GM08714 (cell line): Measurements from ENCODE around the gene MEIKIN.

Source experiments
- H3K4me3 ChIP-seq: fragments of 200-500 bp; sonication (Bioruptor generic); 2 replicates; pipeline ENCODE4 v1.5.1; 2014; ENCODE audit warnings: mild to moderate bottlenecking, low read length, inconsistent platforms
- ZNF274 ChIP-seq: IDR thresholded peaks from 2 replicates; pipeline ENCODE4 v1.6.1; 2012; ENCODE audit warnings: mild to moderate bottlenecking, low read depth, low read length

Gene MEIKIN

DNA sequence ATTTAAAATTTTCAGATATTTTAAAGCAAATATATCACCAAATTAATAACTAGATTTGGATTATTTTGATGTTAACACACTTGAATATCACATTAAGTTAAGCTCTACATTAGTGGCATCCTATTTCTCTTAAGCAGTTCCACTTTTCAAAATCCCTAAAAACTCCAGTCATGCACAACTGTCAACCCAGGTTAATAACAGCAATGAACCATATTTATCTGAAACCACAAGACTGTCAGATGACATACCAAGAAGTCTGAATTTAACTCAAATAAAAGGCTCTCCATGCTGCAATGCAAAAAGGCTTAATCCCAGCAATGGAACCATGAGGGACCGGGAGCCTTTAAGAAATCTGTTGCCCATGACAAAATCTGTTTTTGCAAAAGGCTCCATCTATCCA, 176.1 kb downstream of the MEIKIN start:
- no peak overlapping the region for H3K4me3 ChIP-seq
- TF ChIP-seq ZNF274, result no peak

DNA sequence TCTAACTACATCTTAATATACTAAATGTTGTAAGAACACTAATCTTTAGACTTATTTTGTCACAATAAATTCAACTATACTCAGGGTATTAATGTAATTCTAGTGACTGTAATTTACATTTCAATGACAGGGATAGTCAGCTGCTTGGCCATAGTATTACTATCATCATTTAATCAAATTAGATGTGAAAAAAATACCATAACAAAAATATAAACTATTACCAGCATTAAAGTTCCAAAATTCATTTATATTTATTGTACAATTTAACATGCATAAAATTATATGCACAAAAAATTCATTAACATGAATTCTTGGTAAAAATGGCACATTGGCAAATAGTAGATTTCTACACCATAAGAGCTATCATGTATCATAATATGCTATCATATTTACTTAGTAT, 177.6 kb downstream of the MEIKIN start:
- no peak overlapping the region for H3K4me3 ChIP-seq
- TF ChIP-seq ZNF274, result no peak

DNA sequence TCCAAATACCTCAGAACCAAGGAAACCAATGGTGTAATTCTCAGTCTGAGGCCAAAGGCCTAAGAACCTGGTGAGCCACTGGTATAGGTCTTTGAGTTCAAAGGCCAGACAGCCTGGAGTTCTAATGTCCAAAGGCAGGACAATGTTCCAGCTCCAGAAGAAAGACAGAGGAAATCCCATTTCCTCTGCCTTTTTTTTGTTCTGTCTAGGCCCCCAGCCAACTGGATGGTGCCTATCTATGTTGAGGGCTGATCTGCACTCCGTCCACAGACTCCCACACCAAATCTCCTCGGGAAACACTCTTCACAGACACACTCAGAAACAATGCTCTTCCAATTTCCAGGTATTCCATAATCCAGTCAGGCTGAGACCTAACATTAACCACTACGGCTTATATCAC, 178.8 kb downstream of the MEIKIN start:
- H3K4me3 ChIP-seq, result no peak overlapping the region
- TF ChIP-seq ZNF274, result no peak

DNA sequence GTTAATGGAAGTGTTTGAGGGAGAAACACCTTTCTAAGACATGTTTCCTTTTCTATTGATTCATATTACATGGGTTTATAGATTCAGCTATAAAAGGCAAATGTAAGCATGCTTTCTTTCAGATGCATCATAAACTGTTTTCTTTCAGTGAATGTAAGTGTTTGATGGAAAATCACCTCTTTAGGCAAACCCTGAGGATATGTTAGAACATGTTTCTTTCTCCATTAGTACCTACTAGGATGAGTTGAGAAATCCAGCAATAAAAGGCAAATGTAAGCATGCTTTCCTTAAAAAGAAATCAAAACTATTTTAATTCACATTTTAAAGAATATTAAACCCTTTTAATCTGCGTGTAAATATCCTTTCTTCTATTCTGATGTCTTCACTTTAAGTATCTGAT, 180.2 kb downstream of the MEIKIN start:
- no peak overlapping the region for H3K4me3 ChIP-seq
- TF ChIP-seq ZNF274, result no peak

DNA sequence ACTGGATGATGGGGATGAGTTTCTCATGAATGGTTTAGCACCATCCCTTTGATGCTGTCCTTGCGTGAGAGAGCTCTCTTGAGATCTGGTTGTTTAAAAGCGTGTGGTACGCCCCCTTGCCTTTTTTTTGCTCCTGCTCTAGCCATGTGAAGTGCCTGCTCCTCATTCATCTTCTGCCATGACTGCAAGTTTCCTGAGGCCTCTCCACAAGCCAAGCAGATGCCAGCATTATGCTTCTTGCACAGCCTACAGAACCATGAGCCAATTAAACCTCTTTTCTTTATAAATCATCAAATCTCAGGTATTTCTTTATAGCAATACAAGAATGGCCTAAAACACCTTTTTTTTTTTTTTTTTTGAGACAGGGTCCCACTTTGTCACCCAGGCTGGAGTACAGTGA, 181.5 kb downstream of the MEIKIN start:
- TF ChIP-seq ZNF274, result no peak
- no peak overlapping the region for H3K4me3 ChIP-seq

DNA sequence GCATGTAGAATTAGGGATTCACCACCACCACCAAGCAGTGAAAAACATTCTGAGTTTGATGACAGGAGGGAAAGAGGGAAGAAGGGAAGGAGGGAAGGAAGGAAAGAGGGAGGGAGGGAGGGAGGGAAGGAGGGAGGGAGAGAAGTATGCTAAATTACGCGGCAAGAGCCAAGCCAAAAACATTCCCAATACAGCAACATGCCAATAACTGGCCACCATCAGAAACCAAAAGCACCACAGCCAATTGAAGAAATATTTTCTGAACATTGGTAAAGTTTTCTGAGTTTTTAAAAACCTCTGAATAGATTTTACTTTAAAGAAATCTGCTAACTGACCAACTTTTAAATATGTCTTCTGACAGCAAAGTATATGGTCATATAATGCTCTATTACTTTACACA, 184.7 kb downstream of the MEIKIN start:
- H3K4me3 ChIP-seq, result no peak overlapping the region
- TF ChIP-seq ZNF274, result no peak

DNA sequence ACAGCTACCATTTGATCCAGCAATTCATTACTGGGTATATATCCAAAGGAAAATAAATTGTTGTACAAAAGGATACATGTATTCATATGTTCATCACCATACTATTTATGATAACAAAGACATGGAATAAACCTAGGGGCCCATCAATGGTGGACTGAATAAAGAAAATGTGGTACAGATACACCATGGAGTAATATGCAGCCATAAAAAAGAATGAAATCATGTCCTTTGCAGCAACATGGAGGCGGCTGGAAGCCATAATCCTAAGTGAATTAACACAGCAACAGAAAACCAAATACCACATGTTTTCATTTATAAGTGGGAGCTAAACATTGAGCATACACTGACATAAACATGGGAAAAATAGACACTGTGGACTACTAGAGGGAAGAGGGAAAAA, 185.8 kb downstream of the MEIKIN start:
- no peak for TF ChIP-seq ZNF274
- H3K4me3 ChIP-seq, result no peak overlapping the region

DNA sequence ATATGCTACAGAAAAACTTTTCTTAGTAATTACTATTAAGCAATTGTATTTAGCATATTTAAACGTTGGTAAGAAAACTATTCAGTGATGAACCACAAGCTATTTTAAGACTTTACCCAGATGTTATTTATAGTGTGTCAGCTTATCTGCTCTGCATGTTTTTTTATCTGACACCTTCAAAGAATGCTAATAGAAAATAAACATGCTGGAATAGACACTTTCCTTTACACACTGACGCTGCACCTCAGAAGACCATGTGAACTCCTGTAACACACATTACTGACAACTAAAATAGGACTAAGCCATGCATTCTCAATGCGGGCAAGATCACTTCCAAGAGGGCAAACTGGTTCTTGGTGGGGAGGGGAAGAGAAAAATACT, 187.0 kb downstream of the MEIKIN start:
- no peak for TF ChIP-seq ZNF274
- H3K4me3 ChIP-seq, result no peak overlapping the region

DNA sequence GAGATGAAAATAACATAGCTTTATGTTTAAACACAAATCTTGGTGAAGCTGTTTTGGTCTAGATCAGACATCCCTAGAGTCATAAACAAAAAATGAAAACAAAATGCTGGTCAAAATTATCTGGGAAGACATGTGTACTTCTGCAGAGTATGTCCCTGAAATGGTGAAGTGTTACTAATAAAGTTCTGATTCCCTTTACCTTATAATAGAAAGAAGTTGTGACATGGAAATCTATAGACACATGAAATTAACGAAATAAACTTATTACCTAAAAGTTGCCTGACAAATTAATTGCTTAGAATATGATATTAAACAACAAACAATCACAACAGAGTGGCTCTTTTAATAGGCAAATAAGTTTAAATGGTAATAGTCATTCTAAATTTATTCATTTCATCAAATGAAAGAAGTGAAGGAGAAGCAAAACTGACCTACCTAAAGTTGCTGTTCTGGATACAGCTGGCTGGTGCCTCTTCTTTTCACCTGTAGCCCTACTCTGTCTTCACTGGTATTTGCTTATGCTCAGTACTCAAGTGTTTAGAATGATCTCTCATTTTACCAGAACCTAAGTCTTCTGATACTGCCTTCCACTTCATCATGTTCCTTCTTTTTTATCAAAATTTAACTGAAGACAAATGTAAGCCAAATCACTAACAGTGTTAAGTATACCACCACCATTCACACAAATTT, 187.5 kb downstream of the MEIKIN start:
- no peak for TF ChIP-seq ZNF274
- H3K4me3 ChIP-seq, result no peak overlapping the region
